ENCODE results near the gene PDLIM5.

Gene PDLIM5

DNA sequence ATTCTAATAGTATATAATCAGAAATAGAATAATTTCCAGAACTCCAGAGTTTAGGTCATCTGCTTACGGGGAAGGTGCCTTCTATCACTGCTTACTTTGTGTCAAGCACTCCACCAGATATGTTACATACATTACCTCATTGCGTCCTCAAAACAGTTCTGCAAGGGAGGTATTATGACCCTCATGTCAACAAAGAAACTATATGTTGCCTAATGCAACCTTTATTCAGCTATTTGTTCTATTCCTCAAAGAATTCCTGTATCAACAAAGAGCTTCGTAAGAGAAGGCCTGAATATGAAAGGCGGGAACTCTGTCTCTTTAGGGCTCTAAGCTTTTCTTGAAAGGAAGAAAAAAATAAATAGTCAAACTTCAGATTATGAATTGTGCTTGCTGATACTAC, 114.7 kb downstream of the PDLIM5 start:
- no peak for DNase-seq

- DNase-seq: no peak
These were observed 116.1 kb downstream of the PDLIM5 start for GRCh38 chr4:94567811-94568210.

- no peak for DNase-seq
These were observed 118.8 kb downstream of the PDLIM5 start for GRCh38 chr4:94570558-94570957.

DNA sequence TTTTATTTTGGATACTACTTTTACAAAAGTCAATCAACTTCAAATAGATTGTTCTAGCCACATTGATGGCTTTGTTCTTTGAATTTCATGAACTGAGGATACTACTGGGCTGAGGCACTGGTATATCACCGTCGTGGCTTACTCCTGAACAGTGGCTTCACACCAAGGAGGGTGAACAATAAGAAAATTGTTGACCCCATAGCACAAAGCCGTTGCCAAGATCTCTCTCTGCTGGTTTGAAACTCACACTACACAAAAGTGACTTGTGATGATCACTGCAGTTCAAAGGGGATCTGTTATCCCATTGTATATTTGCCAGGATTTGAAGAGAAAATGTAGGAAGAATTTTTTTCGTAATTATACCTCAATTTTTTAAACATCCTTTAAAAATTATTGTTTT, 119.6 kb downstream of the PDLIM5 start:
- DNase-seq: no peak

GRCh38 chr4:94571715-94572114, 120.0 kb downstream of the PDLIM5 start:
- DNase-seq: no peak

GRCh38 chr4:94574050-94574449, 122.3 kb downstream of the PDLIM5 start:
- no peak for DNase-seq

GRCh38 chr4:94574616-94575015, 122.9 kb downstream of the PDLIM5 start:
- no peak for DNase-seq

- no peak for DNase-seq
These were observed 123.9 kb downstream of the PDLIM5 start for GRCh38 chr4:94575652-94576051.

DNA sequence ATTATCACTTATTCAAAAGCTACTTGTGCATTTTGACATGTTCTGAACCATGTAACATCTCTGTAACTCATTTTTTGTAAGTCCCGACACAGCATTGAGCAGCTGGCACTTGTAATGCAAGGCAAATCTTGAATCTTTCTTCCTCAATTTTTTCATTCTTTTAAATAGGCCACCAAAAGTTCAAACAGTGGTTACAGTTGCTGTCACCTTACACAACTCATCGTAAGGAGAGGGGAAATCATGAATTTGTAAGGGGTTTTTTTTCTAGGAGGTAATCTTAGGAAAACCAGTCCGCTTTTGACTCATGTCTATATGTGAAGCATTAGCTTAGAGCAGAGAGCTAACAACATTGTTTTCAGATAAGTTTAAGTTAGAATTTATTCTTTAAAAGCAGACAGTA, 124.5 kb downstream of the PDLIM5 start:
- no peak for DNase-seq

GRCh38 chr4:94577136-94577535, 125.4 kb downstream of the PDLIM5 start:
- peak; percentile 62 for DNase-seq

DNA sequence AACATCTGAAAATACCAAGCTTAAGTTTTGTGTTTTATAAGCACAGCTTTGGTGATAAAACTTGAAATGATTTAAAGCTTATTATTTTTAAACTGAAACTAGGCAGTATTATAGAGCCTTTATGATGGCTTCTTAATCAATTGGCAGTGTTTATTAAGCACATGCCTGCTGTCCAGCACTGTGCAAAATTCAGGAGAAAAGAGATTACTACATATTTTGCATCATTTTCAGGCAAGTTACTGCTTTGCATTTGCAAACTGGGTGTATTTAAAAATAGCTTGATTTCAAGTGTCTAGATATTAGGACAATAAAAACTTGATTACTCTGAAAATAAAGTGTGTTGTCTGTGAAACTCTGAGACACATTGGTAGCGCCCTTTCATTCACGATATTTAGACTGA, 126.5 kb downstream of the PDLIM5 start:
- no peak for DNase-seq

GRCh38 chr4:94581766-94582165, 130.0 kb downstream of the PDLIM5 start:
- DNase-seq: no peak

DNA sequence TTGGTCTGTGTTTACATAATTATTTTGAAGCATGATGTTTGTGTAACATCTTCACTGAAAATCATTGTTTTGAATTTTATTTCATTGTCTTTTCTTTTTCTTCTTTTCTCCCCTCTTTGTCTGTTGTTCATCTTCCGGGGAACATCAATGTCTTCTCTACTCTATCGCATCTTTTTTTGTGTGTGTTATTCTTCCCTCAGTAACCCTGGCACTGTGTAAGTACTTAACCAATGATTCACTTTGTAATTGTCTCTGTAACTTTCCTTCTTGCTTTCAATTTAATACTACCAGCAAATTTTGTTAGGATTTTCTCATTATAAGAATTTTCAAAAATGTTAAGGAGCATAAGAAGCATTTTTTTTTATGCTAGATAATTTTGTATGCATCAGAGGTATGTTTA, 130.8 kb downstream of the PDLIM5 start:
- no peak for DNase-seq

DNA sequence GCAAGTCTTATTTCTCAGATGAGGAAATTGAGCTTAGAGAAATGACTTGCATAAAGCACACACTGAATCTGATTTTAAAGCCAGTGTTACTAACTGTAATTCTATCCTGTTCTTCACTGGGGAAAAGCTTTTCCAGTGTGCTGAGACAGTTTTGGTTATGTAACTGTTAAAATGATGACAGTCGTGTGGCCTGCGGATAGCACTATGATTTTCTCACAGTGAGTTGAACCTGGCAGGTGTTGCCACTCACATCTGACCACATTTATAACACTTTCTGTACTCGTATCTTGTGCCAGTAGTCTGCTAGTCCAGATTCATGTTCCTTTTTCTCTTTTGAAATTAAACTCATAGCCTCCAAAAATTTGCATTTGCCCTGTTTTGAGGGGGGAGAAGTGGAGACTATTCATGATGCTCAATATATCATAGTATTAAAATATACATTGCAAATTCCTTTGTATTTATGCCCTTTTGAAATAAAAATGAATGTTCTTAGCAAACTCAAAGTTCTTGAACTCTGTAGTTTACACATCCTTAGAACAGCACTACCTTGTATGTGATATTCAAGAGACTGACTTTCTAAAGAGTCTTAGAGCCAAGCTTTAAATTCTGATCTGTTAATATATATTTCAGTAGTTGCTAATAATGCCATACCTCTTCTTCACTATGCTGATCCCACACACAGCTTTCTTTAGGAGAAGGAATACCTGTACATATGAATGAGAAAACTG, 132.3 kb downstream of the PDLIM5 start:
- DNase-seq: no peak

DNA sequence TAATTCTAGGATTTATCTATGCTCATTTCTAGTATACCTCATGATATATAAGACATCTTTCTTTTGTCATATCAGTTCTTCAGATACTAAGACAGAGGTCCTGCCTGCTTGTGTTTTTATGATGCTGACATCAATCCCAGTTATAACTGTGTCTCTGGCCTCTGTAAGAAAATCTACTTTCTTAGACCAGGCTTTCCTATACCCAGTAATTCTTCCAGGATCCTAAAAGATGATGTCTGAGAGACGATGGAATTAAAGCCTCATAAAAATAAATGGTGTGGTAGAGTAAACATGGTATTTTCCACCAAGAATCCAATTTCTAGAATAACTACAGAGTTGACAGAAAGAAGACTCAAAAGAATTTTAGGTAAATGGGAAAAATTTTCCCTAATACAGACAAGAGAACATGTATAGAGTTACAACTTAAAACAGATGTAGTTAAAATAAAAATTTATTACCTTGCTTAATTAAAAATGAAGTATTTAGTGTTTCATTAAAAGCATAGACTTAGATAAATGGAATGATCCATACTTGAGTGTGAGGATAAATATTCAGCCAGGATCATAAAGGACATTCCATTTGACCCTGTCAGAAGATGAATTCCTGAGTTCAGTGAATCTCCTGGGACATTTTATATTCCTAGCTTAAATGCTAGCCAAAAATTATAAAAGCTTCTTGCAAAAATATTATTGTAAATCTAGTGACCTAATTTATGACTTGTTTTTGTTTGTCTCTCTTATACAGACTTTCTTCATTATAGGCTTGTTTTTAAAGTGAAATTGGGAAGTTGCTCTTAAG, 137.4 kb downstream of the PDLIM5 start:
- no peak for DNase-seq

DNA sequence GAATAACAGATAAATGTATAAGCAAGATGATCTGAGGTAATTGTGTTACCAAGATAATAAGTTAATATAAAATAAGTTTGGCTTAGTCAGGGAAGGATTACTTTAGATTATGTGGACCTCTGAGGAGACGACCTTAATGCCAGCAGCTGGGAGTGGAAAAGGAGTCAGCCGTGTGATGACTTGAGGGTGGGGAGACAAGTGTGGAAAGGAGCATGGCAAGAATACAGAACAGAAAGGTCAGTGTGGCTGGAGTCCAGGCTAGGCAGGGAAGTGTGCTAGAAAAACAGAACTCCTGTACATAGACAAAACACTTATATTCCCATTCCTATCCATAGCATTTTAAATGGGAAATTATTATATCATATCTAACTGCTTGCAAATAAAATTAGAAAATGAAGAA, 138.8 kb downstream of the PDLIM5 start:
- no peak for DNase-seq

- DNase-seq: no peak
These were observed 139.5 kb downstream of the PDLIM5 start for GRCh38 chr4:94591289-94591688.

GRCh38 chr4:94595013-94595412, 143.3 kb downstream of the PDLIM5 start:
- DNase-seq: no peak

DNA sequence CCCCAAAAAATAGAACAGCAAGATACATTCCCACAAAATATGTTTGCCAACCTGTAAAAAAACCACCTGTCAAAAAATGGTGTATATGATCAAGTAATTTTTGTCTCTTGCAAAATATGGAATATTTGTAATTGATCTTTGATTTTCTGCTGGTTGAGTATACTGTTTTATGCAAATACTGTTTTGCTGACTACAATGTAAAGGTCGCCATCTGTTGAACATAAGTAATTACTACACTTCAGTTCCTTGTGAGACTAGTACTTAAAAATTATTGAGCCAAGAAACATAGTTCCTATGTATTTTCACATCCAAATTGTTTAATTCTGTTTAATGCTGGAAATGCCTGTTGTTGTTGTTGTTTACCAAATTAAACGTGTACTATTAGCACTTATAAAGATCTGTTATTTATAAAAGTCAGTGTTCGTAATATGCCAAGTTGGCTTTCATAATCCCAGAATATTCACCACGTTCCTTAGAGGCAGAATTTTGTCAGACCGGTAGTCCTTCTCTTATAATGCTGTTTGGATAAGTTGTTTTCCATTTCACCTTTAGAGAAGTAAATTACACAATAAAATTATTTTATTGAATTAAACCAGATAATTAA, 144.2 kb downstream of the PDLIM5 start:
- peak; percentile 5 for DNase-seq

DNA sequence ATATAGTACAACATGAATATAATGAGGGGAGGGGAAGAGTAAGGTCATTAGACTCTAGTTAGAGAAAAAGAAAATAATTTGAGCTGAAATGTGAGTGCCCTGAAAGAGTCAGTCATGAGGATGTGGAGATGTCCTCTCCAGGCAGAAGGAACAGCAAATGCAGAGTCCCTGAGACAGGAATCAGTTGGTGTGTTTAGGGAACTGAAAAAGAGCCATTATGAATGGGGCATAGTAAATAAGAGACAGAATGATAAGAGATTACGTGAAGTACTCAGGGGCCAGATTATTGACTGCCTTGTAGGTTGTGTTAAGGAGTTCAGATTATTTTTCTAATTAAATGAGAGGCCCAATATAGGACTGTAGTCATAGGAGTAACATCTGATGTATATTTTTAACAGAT, 147.0 kb downstream of the PDLIM5 start:
- DNase-seq: no peak

DNA sequence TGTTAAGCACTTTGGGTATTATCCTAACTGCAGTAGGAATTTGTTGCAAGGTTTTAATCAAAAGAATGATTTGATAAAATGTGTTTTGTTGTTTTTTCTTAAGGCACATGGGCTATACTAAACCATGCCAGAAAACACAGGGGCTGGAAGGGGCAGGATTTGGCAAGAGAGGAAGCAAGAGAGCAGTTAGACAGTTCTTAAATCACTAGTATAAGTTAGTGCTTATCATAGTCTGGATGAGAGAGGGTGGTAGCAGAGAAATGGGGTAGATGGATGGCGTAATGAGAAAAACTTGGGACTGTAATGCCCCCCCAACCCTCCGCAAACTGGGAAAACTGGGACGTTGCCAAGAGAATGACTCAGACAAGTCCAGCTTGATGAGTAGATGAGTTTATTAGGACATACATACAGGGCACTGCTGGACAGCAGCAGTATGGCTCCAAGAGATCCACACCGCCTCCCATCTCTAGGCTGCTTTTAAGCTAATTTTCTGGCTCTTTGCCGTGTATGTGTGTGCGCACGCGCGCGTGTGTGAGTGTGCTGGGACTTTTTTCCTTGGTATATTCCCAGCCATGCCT, 151.5 kb downstream of the PDLIM5 start:
- DNase-seq: no peak

DNA sequence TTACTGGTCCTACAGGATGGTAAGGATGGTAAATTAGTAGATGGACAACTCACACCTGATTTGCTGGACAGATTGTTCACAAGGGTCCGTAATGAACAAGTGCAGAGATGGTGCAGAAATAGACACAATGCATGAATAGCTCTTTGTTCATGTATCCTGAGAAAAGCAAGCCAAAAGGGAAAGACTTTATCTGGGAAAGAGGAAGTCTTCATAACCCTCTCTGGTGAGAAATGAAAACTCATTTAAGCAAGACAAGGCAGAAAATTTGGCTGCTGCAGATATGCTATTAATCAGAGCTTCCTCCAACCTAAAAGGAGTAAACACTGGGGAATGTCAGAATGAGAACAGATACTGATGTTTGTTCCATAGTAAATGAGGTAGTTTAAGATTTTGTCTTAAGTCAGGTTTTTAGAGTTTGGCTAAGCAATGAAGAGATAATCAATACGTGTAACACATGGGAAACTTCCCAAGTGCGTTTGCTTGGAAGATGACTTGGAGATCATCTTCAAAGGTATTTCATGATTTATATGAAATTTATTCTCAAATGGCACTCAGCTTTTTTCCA, 153.6 kb downstream of the PDLIM5 start:
- DNase-seq: no peak

DNA sequence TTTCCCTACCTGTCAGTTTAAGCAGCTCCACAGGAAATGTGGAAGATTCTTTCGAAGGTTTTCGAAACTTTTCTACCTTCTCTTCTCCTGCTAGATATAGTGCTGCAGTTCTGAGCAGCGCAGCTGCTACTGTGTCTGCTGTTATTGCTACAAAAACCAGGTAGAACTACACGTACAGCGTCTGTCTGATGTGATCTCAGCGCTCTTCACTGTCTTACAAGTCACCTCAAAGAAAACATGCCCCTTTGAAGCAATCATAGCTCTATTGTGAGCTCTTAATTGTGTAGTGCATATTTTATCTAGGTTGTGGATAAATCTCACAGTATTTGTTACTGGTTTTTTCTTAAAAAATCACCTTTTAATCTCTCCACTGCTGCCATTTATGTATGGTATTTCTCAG, 158.4 kb downstream of the PDLIM5 start:
- no peak for DNase-seq

All from NCI-H748 treated with DMSO at 0.1 percent for 48 hours (cell line).